ENCODE measurements around the gene CARS1. TPM values are rescaled to one million over a fixed set of nuclear protein-coding genes. Genes with fewer than 3 reads are reported as not detected.

The CARS1 gene
- polyA plus RNA-seq, 3 donors = 30.9 to 46.8 (median 35.7) TPM

DNA sequence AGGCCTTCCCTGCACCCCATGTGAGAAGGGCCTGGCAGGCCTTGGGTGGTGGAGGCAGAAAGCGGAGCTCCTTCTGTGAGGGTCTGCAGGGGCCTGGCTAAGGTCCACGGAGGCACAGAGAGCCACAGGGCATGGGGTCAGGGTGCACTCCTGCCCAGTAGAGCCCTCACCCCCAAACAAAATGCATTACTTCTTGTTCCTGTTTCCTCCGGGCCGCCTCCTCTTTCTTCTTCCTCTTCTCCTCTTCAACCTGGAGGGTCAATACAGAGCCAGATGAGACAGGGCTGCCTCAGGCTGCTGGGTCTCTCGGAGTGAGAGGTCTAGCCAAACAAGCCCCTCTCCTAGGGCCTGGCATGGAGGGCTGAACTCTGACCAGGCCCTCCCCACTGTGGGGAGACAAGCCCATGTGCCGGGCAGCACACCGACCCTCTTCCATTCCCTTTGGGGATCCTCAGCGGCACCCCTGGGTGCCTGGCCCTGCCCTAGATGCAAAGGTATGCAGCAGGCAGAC lies 54.8 kb downstream of the CARS1 start:
- H3K4me1 Mint-ChIP-seq = peaks cover 16% of the 10 kb centered on the region
- no peak overlapping the region for H3K9ac ChIP-seq (ENCODE audit: insufficient read depth, low read length, poor library complexity, severe bottlenecking)
- peak overlapping the region; percentile 2 for H3K4me2 ChIP-seq (replicated peaks; ENCODE audit: extremely low read depth, low read length, poor library complexity, severe bottlenecking)
- no peaks in the 10 kb centered on the region for H3K27me3 ChIP-seq (ENCODE audit: control insufficient read depth in 2 of 2, insufficient read depth in 2 of 2, low read length in 2 of 2)
- no peaks in the 10 kb centered on the region for H3K79me2 ChIP-seq (ENCODE audit: insufficient read depth, low read length)
- peaks cover 0 to 4% (median 0%) of the 10 kb centered on the region in 7 donors for H3K9me3 Mint-ChIP-seq
- H4K20me1 ChIP-seq (ENCODE audit: insufficient read depth, low read length) = peaks cover 8% of the 10 kb centered on the region
- peak overlapping the region in 1 of 2 donors; percentile 69 for H3K4me3 Mint-ChIP-seq
- peak overlapping the region; percentile 26 to 90 (median 66) for H3K27ac Mint-ChIP-seq
- H3K4me3 ChIP-seq (replicated peaks in 1 of 3; ENCODE audit: low read depth in 2 of 3, low read length in 3 of 3) = peak overlapping the region in 1 of 3 experiments; percentile 16
- peaks cover 65 to 80% of the 10 kb centered on the region in 2 donors for H3K36me3 Mint-ChIP-seq
- no peaks in the 10 kb centered on the region for H3K27me3 Mint-ChIP-seq (ENCODE audit: low read depth in 3 of 3)
- TF ChIP-seq, protein P1, sequence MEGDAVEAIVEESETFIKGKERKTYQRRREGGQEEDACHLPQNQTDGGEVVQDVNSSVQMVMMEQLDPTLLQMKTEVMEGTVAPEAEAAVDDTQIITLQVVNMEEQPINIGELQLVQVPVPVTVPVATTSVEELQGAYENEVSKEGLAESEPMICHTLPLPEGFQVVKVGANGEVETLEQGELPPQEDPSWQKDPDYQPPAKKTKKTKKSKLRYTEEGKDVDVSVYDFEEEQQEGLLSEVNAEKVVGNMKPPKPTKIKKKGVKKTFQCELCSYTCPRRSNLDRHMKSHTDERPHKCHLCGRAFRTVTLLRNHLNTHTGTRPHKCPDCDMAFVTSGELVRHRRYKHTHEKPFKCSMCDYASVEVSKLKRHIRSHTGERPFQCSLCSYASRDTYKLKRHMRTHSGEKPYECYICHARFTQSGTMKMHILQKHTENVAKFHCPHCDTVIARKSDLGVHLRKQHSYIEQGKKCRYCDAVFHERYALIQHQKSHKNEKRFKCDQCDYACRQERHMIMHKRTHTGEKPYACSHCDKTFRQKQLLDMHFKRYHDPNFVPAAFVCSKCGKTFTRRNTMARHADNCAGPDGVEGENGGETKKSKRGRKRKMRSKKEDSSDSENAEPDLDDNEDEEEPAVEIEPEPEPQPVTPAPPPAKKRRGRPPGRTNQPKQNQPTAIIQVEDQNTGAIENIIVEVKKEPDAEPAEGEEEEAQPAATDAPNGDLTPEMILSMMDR (IDR thresholded peaks at IDR 0.05) = no peak
- intact Hi-C loops (cut with micrococcal nuclease) = no loop called here
- DNase-seq = peak in 1 of 3 donors; percentile 31
- H2AFZ ChIP-seq (ENCODE audit: insufficient read depth, low read depth, low read length, poor library complexity, severe bottlenecking) = no peak overlapping the region
- 64% methylated on average over 7 of the region's 8 CpGs for WGBS (ENCODE audit: insufficient coverage)
- H3K27ac ChIP-seq (ENCODE audit: low read depth in 1 of 2, low read length in 2 of 2) = peak overlapping the region in 1 of 2 donors; percentile 43
- peaks cover 46 to 80% of the 10 kb centered on the region in 2 donors for H3K36me3 ChIP-seq (replicated peaks in 1 of 2; ENCODE audit: control insufficient read depth in 1 of 2, insufficient read depth in 2 of 2, low read length in 2 of 2)
- H3K4me1 ChIP-seq (ENCODE audit: control insufficient read depth in 1 of 2, insufficient read depth in 2 of 2, low read length in 2 of 2) = peaks cover 12% of the 10 kb centered on the region in 2 donors
- no peaks in the 10 kb centered on the region for H3K9me3 ChIP-seq (replicated peaks in 1 of 2; ENCODE audit: control insufficient read depth in 1 of 2, insufficient read depth in 1 of 2, low read length in 2 of 2)

DNA sequence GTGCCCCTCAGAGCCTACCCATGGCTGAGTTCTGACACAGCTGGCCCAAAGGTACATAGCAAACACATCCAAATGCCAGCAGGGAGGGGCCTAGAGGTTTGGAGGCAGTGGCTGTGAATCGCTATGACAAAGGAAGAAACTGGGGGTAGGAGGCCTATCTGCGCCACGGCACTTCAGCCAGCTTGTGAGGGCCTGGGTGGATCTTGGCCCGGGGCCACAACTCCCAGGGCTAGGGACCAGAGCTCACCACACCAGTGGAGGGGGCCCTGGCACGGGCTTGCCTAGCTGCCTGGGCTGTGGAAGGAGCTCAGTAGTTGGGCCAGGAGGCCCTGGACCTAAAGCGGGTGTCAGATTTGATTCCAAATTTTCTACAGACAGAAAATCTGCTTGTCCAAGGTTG lies 55.7 kb downstream of the CARS1 start:
- H3K27ac ChIP-seq (ENCODE audit: low read depth in 1 of 2, low read length in 2 of 2) = no peak overlapping the region
- H4K20me1 ChIP-seq (ENCODE audit: insufficient read depth, low read length) = peaks cover 8% of the 10 kb centered on the region
- H3K79me2 ChIP-seq (ENCODE audit: insufficient read depth, low read length) = no peaks in the 10 kb centered on the region
- no peak overlapping the region for H3K4me2 ChIP-seq (replicated peaks; ENCODE audit: extremely low read depth, low read length, poor library complexity, severe bottlenecking)
- no peak overlapping the region for H3K4me3 Mint-ChIP-seq
- peaks cover 0 to 4% (median 0%) of the 10 kb centered on the region in 7 donors for H3K9me3 Mint-ChIP-seq
- intact Hi-C loops (cut with micrococcal nuclease) = no loop called here
- no peak overlapping the region for H3K9ac ChIP-seq (ENCODE audit: insufficient read depth, low read length, poor library complexity, severe bottlenecking)
- H3K9me3 ChIP-seq (replicated peaks in 1 of 2; ENCODE audit: control insufficient read depth in 1 of 2, insufficient read depth in 1 of 2, low read length in 2 of 2) = no peaks in the 10 kb centered on the region
- WGBS (ENCODE audit: insufficient coverage) = 97% methylated on average over 4 of the region's 6 CpGs
- peak overlapping the region in 1 of 7 donors; percentile 84 for H3K27ac Mint-ChIP-seq
- H2AFZ ChIP-seq (ENCODE audit: insufficient read depth, low read depth, low read length, poor library complexity, severe bottlenecking) = no peak overlapping the region
- TF ChIP-seq, protein P1 (IDR thresholded peaks at IDR 0.05) = no peak
- H3K4me1 ChIP-seq (ENCODE audit: control insufficient read depth in 1 of 2, insufficient read depth in 2 of 2, low read length in 2 of 2) = peaks cover 12% of the 10 kb centered on the region in 2 donors
- no peaks in the 10 kb centered on the region for H3K27me3 Mint-ChIP-seq (ENCODE audit: low read depth in 3 of 3)
- H3K27me3 ChIP-seq (ENCODE audit: control insufficient read depth in 2 of 2, insufficient read depth in 2 of 2, low read length in 2 of 2) = no peaks in the 10 kb centered on the region
- peaks cover 43 to 71% of the 10 kb centered on the region in 2 donors for H3K36me3 ChIP-seq (replicated peaks in 1 of 2; ENCODE audit: control insufficient read depth in 1 of 2, insufficient read depth in 2 of 2, low read length in 2 of 2)
- no peak overlapping the region for H3K4me3 ChIP-seq (replicated peaks in 1 of 3; ENCODE audit: low read depth in 2 of 3, low read length in 3 of 3)
- DNase-seq = no peak
- H3K36me3 Mint-ChIP-seq = peaks cover 62 to 71% of the 10 kb centered on the region in 2 donors
- H3K4me1 Mint-ChIP-seq = peaks cover 16% of the 10 kb centered on the region

Measured in CD14-positive monocyte (primary cell).